Stimulated activated CD4-positive, alpha-beta T cell treated with anti-CD3 and anti-CD28 coated beads, Interleukin-15, amount 100 ng/mL, for 48 hours (primary cell): ENCODE data around the gene INPP5B.
"Not testable (repeated sequence)": the region's sequence is repeated elsewhere in the genome, so short reads cannot be mapped to it uniquely, and the experiment has no call there.

Experiments
- DNase-seq, 2 donors: peaks; one replicate each; pipeline ENCODE4 v3.0.0-alpha.2; 2020; ENCODE audit warnings: low read depth in 2 of 2

INPP5B gene

DNA sequence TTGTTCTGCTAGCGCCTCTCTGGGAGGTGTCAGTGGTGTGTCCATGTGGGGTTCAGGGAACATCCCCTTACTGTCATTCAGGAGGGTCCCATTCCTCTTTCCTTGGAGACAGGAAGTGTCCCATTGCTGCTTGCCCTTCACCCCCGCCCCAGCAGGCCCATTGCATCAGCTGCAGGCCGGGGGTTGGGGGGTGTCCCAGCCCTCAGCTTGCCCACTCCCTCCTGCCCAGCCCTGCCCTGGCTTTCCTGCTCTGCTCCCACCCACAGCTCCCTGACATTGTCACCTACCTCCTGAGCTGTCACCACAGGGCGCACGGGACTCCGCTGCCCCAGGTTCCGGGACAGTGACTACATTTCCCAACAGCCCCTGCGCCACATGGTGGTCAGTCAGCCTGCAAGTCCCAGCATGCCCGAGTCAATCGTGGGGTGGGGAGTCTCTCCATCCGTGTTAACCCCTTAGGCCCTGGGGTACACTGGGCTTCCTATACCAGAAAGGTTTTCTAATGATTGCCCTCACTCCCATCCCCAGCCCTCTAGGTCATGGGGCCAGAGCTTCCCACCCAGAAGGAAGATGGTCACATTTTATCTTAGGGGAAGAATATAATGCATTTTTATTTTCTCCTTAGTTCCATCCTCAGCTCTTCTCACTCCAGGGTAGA, at the start of gene INPP5B:
Gene INPP5B, minus strand, starts transcription at position 351 of the 658 bp plus-strand sequence. CDS start 745 bp downstream, outside the sequence.
- peak; percentile 70 for DNase-seq

GRCh38 chr1:37995751-37996345, 49.0 kb upstream of the INPP5B start:
- no peak for DNase-seq

DNA sequence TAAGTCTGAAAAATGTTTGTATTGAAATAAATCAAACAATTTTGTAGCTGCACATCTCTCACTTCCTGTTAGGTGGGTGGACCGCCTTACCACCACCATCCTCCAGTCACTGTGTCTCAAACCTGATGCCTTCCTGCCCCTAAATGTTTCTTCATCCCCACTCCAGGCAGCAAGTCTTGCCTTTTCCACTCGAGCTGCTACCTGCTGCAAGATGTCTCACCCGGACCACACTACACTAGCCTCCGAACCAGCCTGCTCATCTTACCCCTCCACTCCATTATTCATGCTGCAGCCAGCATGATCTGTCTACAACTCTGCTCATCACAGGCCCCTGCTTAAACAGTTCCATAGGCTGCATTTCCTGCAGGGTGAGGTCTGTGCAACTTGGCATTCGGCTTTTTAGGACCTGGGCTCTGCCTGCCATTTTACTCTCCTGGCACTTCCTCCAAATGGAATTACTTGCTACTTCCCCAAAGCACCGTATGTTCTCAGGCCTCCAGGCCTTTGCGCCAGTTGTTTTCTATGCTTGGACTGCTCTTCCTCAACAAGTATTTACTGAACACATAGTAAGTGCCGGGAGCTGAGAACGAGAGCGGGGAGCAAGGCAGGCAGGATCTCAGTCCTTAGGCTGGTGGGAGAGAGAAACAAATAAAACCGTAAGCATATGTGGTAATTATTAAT, 48.2 kb upstream of the INPP5B start:
- no peak for DNase-seq

GRCh38 chr1:37989361-37989930, 42.6 kb upstream of the INPP5B start:
- no peak for DNase-seq

GRCh38 chr1:37987679-37988078, 40.8 kb upstream of the INPP5B start:
- no peak for DNase-seq

DNA sequence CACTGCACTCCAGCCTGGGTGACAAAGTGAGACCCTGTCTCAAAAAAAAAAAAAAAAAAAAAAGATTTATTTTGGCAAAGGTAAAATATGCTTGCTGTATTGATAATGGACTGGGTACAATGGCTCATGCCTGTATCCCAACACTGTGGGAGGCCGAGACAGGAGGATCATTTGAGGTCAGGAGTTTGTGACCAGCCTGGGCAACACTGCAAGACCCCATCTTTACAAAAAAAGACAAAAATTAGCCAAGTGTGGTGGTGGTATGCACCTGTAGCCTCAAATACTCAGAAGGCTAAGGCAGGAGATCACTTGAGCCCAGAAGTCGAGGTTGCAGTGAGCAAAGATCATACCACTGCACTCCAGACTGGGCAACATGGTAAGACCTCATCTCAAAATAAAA, 36.7 kb upstream of the INPP5B start:
- no peak for DNase-seq

GRCh38 chr1:37978541-37978940, 31.7 kb upstream of the INPP5B start:
- no peak for DNase-seq

- DNase-seq: not testable (repeated sequence)
Measured at GRCh38 chr1:37975083-37975482, 28.2 kb upstream of the INPP5B start.

- no peak for DNase-seq
Measured at GRCh38 chr1:37974567-37974966, 27.7 kb upstream of the INPP5B start.

GRCh38 chr1:37973684-37974083, 26.8 kb upstream of the INPP5B start:
- DNase-seq: not testable (repeated sequence)

DNA sequence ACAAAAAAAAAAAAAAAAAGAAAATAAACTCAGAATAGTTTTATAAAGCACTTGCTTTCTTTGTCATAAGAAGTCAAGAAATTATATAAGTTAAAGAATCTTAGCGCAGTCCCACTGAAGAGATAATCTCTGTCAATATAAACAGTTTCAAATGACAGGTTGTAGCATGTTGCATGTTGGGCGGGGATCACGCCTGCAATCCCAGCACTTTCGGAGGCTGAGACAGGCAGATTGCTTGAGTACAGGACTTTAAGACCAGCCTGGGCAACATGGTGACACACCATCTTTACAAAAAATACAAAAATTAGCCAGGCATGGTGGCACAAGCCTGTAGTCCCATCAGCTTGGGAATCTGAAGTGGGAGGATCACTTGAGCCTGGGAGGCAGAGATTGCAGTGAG, 18.4 kb upstream of the INPP5B start:
- no peak for DNase-seq

DNA sequence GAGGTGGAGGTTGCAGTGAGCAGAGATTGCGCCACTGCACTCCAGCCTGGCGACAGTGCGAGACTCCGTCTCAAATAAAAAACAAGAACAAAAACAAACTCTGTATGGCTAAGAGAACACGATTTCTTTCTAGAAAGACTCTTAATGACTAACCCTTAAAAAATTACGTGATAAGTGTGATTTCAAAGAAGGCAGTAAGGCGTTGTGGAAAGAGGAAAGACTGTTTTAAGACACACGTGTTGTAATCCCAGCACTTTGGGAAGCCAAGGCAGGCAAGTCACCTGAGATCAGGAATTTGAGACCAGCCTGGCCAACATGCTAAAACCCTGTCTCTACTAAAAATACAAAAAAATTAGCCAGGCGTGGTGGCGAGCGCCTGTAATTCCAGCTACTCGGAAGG, 17.3 kb upstream of the INPP5B start:
- DNase-seq: not testable (repeated sequence)

GRCh38 chr1:37958690-37959089, 11.8 kb upstream of the INPP5B start:
- DNase-seq: no peak

DNA sequence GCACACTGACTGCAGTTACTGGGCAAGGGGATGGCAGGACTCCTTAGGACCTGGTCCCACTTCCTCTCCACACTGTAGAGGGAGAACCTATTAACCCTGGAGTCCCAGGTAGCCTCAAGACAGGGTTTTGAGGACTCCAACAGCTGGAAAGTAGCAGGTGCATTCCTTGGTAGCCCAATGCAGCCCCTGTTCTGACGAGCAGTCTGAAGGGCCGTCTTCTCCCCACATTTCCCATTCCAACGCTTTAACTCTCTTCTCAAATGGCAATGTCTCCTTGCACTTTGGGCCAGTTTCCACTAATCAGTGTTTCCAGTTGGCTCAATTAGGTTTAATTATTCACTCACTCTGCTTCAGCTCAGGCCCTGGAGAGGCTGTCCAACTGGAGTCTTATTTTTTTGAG, 8.8 kb upstream of the INPP5B start:
- DNase-seq: no peak

DNA sequence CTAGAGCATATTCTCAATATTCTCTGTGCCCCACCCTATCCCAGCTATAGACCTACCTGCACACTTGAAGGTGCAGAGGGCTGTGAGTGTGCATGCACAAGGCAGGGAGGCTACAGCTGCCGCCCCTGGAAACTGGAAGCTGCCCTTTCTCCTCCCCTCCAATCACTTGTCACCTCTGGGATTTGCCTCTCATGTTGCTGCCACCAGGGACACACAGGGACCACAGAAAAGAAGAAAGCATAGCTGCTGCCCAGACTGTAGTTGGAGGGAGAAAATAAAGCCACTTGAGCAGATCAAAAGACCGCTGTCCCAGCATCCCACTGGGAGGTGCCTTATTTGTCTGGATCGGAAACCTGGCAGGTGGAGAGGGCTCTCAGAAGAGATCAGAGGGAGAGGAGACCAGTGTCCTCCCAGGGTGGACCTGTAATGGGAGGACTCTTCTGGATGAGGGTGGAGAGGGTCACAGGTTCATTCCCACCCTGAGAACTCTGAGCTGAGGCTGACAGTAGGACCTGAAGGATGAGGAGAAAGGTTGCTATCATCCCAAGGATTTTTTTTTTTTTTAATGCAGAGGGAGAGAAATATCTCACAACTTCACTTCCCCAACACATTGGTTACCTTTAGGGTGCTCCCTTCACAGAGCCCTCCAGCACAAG, 7.6 kb upstream of the INPP5B start:
- no peak for DNase-seq

DNA sequence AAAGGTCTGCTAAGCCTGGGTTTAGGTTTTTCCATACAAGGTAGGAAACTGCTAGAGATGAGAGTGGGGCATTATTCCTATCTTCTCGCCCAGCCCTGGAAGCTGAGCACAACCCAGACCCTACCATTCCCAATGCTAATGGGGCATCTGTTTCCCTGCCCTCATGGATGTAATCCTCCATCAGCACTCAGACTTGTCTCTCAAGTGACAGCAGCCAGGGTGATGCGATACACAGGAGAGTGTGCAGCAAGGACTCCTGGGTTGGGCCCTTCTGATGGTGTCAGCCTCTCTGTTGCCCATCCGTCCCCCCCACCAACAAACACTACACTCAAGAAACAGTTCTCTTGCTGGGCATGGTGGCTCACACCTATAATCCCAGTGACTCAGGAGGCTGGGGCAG, 5.9 kb upstream of the INPP5B start:
- DNase-seq: no peak

GRCh38 chr1:37951783-37952624, 5.2 kb upstream of the INPP5B start:
- no peak for DNase-seq

GRCh38 chr1:37951041-37951782, 4.4 kb upstream of the INPP5B start:
- DNase-seq: no peak

DNA sequence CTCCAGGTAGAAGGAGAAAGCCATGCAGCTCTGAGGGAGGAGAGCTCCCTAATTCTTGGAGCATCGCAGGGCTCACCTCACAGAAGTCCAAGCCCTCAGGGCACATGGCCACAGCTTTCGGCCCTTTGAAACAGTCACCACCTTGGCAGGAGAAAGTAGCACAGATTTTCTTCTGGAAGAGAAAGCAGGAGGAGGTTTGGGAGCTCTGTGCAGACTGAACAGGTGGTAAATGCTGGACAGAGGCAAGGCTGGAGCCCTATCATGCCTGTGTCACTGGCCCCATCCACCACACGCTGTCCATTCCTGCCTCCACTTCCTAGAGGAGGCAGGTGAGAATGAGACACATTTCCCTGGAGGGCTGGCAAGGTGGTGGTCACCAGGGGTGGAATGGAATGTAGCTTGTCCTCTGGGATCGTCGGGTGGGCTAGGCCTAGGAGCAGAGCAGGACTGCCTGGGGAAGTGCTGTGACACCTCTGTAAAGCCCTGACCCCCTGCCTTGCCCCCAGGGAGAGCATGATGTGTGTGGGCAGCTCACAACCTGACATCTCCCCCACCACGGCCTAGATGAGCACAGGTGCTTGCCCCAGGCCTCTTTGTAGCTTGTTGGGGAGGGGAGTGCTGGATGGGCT, 2.8 kb upstream of the INPP5B start:
- no peak for DNase-seq

DNA sequence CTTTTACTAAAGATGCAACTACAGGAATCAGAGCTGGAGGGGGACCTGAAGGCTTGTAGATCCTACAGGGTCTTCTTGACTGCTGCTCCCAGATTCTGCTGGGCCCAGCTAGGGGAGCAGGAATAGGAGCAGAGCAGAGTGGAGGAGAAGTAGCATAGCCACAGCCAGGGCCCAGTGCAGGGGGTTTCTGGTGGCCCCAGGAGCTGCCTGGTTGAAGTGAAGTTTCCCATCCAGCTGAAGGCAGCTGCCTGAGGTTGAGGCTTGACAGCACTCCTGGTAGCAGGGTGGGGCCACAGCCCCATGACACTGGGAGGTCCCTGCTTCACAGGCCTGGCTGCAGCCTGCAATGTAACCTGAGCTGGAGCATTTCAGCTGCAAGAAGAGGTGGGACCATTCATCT, 2.0 kb upstream of the INPP5B start:
- DNase-seq: no peak
